ENCODE results near the gene CFAP99. TPM values are rescaled to one million over a fixed set of nuclear protein-coding genes. Genes with fewer than 3 reads are reported as not detected.

Gene CFAP99
- total and polyA plus RNA-seq, 8 donors, result 0.41 to 2.6 (median 1.4) TPM

GRCh38 chr4:2443956-2444740 is 25.4 kb downstream of the CFAP99 start:
- no peak overlapping the region for H3K4me3 ChIP-seq
- H3K36me3 ChIP-seq, result no peaks in the 10 kb centered on the region
- intact Hi-C loops (cut with DNase I), result no loop called here
- H3K27me3 ChIP-seq, result no peaks in the 10 kb centered on the region
- no peaks in the 10 kb centered on the region for H3K4me1 ChIP-seq
- TF ChIP-seq CTCF (IDR thresholded peaks at IDR 0.05), result no peak
- peak in 1 of 4 donors; percentile 50 for DNase-seq
- no peaks in the 10 kb centered on the region for H3K9me3 ChIP-seq
- no peak overlapping the region for H3K27ac ChIP-seq
- ATAC-seq, result no peak

- DNase-seq (peak in 1 of 4 donors; percentile 58), ATAC-seq (no peak)
- no peaks in the 10 kb centered on the region for H3K9me3 ChIP-seq
- intact Hi-C loops (cut with DNase I), result no loop called here
- no peaks in the 10 kb centered on the region for H3K27me3 ChIP-seq
- no peak for TF ChIP-seq CTCF (IDR thresholded peaks at IDR 0.05)
- H3K4me3 ChIP-seq, result no peak overlapping the region
- H3K36me3 ChIP-seq, result no peaks in the 10 kb centered on the region
- no peak overlapping the region for H3K27ac ChIP-seq
- no peaks in the 10 kb centered on the region for H3K4me1 ChIP-seq
Observed at GRCh38 chr4:2445130-2445529, 26.4 kb downstream of the CFAP99 start.

GRCh38 chr4:2445571-2445970 is 26.8 kb downstream of the CFAP99 start:
- DNase-seq, result no peak
- Histone ChIP-seq H3K27me3 (no peaks in the 10 kb centered on the region), H3K9me3 (no peaks in the 10 kb centered on the region), H3K4me3 (no peak overlapping the region), H3K36me3 (no peaks in the 10 kb centered on the region), H3K4me1 (no peaks in the 10 kb centered on the region), H3K27ac (no peak overlapping the region)
- no peak for ATAC-seq
- intact Hi-C loops (cut with DNase I), result no loop called here
- TF ChIP-seq CTCF (IDR thresholded peaks at IDR 0.05), result no peak

GRCh38 chr4:2446656-2447564 is 28.2 kb downstream of the CFAP99 start:
- intact Hi-C loops (cut with DNase I), result no loop called here
- H3K36me3 ChIP-seq, result no peaks in the 10 kb centered on the region
- H3K4me3 ChIP-seq, result no peak overlapping the region
- no peaks in the 10 kb centered on the region for H3K9me3 ChIP-seq
- no peak overlapping the region for H3K27ac ChIP-seq
- no peaks in the 10 kb centered on the region for H3K27me3 ChIP-seq
- ATAC-seq, result no peak
- no peak for DNase-seq
- H3K4me1 ChIP-seq, result no peaks in the 10 kb centered on the region
- no peak for TF ChIP-seq CTCF (IDR thresholded peaks at IDR 0.05)

GRCh38 chr4:2448589-2448988 is 29.8 kb downstream of the CFAP99 start:
- Histone ChIP-seq H3K27me3 (no peaks in the 10 kb centered on the region), H3K27ac (no peak overlapping the region), H3K4me3 (no peak overlapping the region), H3K4me1 (no peaks in the 10 kb centered on the region), H3K36me3 (no peaks in the 10 kb centered on the region), H3K9me3 (no peaks in the 10 kb centered on the region)
- no peak for TF ChIP-seq CTCF (IDR thresholded peaks at IDR 0.05)
- intact Hi-C loops (cut with DNase I), result no loop called here
- DNase-seq (peak in 1 of 4 donors; percentile 60), ATAC-seq (no peak)
